SK-N-SH (cell line): ENCODE data around the gene GRAMD2B.

Source experiments
- CHD2 ChIP-seq: fragments of 150-350 bp; IDR thresholded peaks from 2 replicates; pipeline ENCODE4 v1.6.1; 2018; ENCODE audit warnings: low read length; ENCODE audit not compliant: partially characterized antibody
- CTCF ChIP-seq: fragments of 200-600 bp; sonication (generic); IDR thresholded peaks from 2 replicates; pipeline ENCODE4 v1.6.1; 2017; ENCODE audit warnings: antibody characterized with exemption, mild to moderate bottlenecking, moderate library complexity
- EP300 ChIP-seq, 2 experiments: IDR thresholded peaks; 2 replicates each; pipeline versions ENCODE4 v1.4.0 to v1.6.1; 2012; ENCODE audit warnings: borderline replicate concordance in 1 of 2, low read depth in 1 of 2, low read length in 1 of 2
- EZH2phosphoT487 ChIP-seq: fragments of 200-600 bp; sonication (generic); IDR thresholded peaks from 2 replicates; pipeline ENCODE4 v1.6.1; 2017; ENCODE audit warnings: low read depth, mixed run types, mild to moderate bottlenecking, antibody characterized with exemption, moderate library complexity, borderline replicate concordance
- FOXJ3 ChIP-seq: sonication (generic); formaldehyde crosslinking; IDR thresholded peaks from 2 replicates; pipeline ENCODE4 v1.5.1; 2020; ENCODE audit warnings: mild to moderate bottlenecking, missing genetic modification reagents
- NFIC ChIP-seq: IDR thresholded peaks from 2 replicates; pipeline ENCODE4 v1.4.0; 2012; ENCODE audit warnings: borderline replicate concordance
- NRF1 ChIP-seq: IDR thresholded peaks from 2 replicates; pipeline ENCODE4 v1.6.1; 2012; ENCODE audit warnings: low read depth, mild to moderate bottlenecking, low read length
- PBX3 ChIP-seq: IDR thresholded peaks from 2 replicates; pipeline ENCODE4; 2012
- POLR2AphosphoS5 ChIP-seq: IDR thresholded peaks from 2 replicates; pipeline ENCODE4 v1.6.1; 2012; ENCODE audit warnings: low read depth, low read length
- SMC3 ChIP-seq: IDR thresholded peaks from 2 replicates; pipeline ENCODE4 v1.6.1; 2012; ENCODE audit warnings: low read depth, low read length, improper control_type of control experiment
- TAF1 ChIP-seq: IDR thresholded peaks from 2 replicates; pipeline ENCODE4 v1.6.1; 2012; ENCODE audit warnings: low read depth, mild to moderate bottlenecking, low read length, moderate library complexity, borderline replicate concordance
- TCF12 ChIP-seq: IDR thresholded peaks from 2 replicates; pipeline ENCODE4 v1.4.0; 2012
- USF2 ChIP-seq: fragments of 150-350 bp; IDR thresholded peaks from 2 replicates; pipeline ENCODE4 v1.6.1; 2017; ENCODE audit warnings: antibody characterized with exemption, low read length, low read depth, borderline replicate concordance
- YY1 ChIP-seq: IDR thresholded peaks from 2 replicates; pipeline ENCODE4 v1.4.0; 2012; ENCODE audit warnings: low read depth, mild to moderate bottlenecking

DNA sequence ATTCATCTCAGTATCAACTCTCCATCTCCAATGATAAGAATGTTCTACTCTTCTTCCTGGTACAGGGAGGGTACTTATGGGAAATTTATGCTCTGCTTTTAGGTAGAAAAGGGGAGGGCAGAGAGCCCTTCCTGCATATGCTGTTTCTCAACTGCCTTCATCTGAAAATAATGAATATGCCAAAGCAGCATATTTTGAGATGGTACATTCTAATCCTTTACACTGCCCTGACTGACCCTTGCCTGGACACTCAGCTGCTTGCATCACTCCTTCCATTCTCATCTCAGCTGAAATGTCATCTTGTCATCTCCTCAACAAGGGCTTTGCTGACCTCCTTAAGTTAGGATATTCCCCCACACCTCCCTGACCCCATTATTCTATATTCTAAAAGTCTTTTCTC, 103.3 kb downstream of the GRAMD2B start:
- TF ChIP-seq EZH2phosphoT487 (no peak), CTCF (no peak), POLR2AphosphoS5 (no peak), TCF12 (no peak), USF2 (no peak), NRF1 (no peak), FOXJ3 (CRISPR knock-in tag) (no peak), EP300 (IDR thresholded peaks at IDR 0.05; ENCODE audit: borderline replicate concordance in 1 of 2, low read depth in 1 of 2, low read length in 1 of 2) (no peak), TAF1 (no peak), PBX3 (no peak), CHD2 (no peak), YY1 (no peak), SMC3 (no peak), NFIC (no peak)
